ENCODE data around the gene RPL10A.

DNA sequence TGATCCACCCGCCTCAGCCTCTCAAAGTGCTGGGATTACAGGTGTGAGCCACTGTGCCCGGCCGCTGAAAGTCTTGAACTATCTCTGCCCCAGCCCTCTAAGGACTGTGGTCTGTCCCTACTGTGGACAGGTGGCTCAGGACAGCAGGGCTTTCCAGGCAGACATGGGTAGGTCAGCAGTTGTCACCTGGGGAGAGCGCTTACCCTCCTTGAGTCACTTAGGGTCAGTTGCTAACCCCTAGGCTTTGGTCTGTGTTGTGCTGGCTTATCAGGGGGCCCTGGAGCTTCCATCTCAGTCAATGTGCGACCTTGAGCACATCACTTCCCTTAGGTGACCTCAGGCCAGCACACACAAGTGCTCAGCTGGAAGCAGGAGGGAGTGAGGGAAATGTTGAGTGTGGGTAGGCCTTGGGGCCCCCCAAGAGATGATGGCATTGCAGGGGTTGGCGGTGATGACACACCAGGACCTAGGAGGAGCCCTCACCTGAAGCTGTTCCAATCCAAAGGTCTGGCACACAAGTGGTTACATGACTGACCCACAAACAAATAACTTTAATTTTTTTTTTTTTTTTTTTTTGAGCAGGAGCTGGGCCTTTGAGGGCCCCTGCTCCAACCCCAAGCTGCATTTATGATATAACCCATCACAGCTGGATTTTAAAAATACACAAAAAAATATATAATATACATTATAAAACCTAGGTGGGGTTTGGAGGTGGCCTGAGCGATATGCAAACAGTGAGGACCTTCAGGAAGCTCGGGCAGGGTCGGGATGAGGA lies 5.1 kb downstream of the RPL10A start:
- TF ChIP-seq, protein P1, sequence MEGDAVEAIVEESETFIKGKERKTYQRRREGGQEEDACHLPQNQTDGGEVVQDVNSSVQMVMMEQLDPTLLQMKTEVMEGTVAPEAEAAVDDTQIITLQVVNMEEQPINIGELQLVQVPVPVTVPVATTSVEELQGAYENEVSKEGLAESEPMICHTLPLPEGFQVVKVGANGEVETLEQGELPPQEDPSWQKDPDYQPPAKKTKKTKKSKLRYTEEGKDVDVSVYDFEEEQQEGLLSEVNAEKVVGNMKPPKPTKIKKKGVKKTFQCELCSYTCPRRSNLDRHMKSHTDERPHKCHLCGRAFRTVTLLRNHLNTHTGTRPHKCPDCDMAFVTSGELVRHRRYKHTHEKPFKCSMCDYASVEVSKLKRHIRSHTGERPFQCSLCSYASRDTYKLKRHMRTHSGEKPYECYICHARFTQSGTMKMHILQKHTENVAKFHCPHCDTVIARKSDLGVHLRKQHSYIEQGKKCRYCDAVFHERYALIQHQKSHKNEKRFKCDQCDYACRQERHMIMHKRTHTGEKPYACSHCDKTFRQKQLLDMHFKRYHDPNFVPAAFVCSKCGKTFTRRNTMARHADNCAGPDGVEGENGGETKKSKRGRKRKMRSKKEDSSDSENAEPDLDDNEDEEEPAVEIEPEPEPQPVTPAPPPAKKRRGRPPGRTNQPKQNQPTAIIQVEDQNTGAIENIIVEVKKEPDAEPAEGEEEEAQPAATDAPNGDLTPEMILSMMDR (IDR thresholded peaks at IDR 0.05) = no peak
- no peak for TF ChIP-seq POLR2A (IDR thresholded peaks at IDR 0.05)
